Astrocyte of the cerebellum (primary cell): ENCODE results near the gene GTF2F2.
A peak's percentile ranks its signal among the peaks of the same experiment; 100 is the strongest.

Source experiments
- DNase-seq: peaks from one replicate; pipeline ENCODE4 v3.0.0-alpha.2; 2011; ENCODE audit warnings: low read depth
- H3K4me3 ChIP-seq: 2 replicates; pipeline ENCODE4 v1.5.1; 2011; ENCODE audit warnings: mild to moderate bottlenecking, low read depth, low read length, moderate library complexity
- in situ Hi-C: cut with HindIII; loops from 2 replicates; pipeline ENCODE4 v1.10.0; 2017; ENCODE audit warnings: low sequenced_read_pairs
- TF ChIP-seq, protein P1 (sequence below): IDR thresholded peaks from 2 replicates; pipeline ENCODE4 v1.5.1; 2012; ENCODE audit warnings: low read length, low read depth, moderate library complexity, mild to moderate bottlenecking; ENCODE audit errors: missing control alignments

GTF2F2 gene

DNA sequence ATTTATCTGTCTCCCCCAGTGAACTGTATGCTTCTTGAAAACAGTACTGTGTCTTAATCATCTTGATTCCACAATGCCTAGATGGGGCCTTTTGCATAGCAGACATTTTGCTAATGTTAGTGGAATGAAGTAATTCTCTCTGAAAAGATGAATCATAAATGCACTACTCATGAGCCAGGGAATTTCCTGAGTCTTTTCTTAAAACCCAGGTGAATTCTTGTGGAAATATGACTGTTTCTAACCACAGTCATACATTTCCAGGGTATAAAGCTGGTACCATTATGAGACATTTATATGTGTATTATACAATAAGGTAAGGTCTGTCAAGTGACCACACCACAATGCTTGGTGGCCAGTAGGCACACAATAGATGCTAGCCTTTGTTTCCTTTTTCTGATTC, 86.0 kb downstream of the GTF2F2 start:
- in situ Hi-C loops = no loop called here
- TF ChIP-seq, protein P1, sequence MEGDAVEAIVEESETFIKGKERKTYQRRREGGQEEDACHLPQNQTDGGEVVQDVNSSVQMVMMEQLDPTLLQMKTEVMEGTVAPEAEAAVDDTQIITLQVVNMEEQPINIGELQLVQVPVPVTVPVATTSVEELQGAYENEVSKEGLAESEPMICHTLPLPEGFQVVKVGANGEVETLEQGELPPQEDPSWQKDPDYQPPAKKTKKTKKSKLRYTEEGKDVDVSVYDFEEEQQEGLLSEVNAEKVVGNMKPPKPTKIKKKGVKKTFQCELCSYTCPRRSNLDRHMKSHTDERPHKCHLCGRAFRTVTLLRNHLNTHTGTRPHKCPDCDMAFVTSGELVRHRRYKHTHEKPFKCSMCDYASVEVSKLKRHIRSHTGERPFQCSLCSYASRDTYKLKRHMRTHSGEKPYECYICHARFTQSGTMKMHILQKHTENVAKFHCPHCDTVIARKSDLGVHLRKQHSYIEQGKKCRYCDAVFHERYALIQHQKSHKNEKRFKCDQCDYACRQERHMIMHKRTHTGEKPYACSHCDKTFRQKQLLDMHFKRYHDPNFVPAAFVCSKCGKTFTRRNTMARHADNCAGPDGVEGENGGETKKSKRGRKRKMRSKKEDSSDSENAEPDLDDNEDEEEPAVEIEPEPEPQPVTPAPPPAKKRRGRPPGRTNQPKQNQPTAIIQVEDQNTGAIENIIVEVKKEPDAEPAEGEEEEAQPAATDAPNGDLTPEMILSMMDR = no peak
- no peak overlapping the region for H3K4me3 ChIP-seq
- peak; percentile 85 for DNase-seq

- in situ Hi-C loops = no loop called here
- H3K4me3 ChIP-seq = no peak overlapping the region
- TF ChIP-seq, protein P1 = no peak
- no peak for DNase-seq
Measured at GRCh38 chr13:45207319-45207718, 87.0 kb downstream of the GTF2F2 start.

DNA sequence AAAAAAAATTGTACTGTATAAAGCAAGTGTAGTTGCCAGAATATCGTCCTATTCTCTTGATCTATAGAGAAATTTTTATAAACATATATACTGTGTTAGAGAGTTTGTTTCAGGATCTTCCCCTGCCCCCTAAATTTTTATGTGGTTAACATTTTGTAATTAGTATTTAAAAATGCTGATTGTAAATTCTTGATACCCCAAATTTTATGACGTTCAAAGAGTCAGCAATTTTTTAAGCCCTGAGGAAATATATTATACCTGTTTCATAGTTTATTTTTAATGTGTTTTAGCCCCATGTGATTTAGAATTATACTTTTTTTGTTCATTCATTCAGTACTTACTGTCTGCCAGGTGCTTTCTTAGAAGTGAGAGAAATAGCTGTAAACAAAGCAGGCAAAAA, 87.8 kb downstream of the GTF2F2 start:
- no peak for DNase-seq
- H3K4me3 ChIP-seq = no peak overlapping the region
- in situ Hi-C loops = no loop called here
- TF ChIP-seq, protein P1 = no peak

GRCh38 chr13:45209229-45209628, 88.9 kb downstream of the GTF2F2 start:
- H3K4me3 ChIP-seq = no peak overlapping the region
- TF ChIP-seq, protein P1 = no peak
- in situ Hi-C loops = no loop called here
- no peak for DNase-seq

DNA sequence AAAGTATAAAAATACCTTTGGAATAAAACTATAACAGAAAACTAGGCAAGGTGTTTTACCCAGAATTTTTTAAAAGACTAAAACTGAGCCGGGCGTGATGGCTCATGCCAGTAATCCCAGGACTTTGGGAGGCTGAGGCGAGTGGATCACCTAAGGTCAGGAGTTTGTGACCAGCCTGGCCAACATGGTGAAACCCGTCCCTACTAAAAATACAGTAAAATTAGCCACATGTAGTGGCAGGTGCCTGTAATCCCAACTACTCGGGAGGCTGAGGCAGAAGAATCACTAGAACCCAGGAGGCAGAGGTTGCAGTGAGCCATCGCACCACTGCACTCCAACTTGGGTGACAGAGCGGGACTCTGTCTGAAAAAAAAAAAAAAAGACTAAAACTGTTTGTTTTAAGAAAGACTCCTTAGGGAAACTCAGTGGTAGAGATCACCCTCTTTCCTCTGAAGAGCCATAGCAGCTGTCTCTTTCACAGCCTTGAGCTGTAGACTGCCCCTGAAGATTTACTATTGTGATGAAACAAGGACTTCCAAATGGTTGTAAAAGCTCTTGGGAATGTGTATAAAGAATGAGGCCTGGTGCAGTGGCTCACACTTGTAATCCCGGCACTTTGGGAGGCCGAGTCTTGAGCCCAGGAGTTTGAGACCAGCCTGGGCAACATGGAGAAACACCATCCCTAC, 95.2 kb downstream of the GTF2F2 start:
- TF ChIP-seq, protein P1 = no peak
- H3K4me3 ChIP-seq = no peak overlapping the region
- DNase-seq = no peak
- in situ Hi-C loops = no loop called here

- in situ Hi-C loops = no loop called here
- TF ChIP-seq, protein P1 = no peak
- no peak for DNase-seq
- no peak overlapping the region for H3K4me3 ChIP-seq
Measured at GRCh38 chr13:45216193-45216592, 95.9 kb downstream of the GTF2F2 start.
